Cardiac muscle cell (in vitro differentiated cells and primary cell): Measurements from ENCODE around the gene DUSP5. TPM values are rescaled to one million over a fixed set of nuclear protein-coding genes. Genes with fewer than 3 reads are reported as not detected.
A peak's percentile ranks its signal among the peaks of the same experiment; 100 is the strongest.

Source experiments
- DNase-seq, 2 donors: peaks; one replicate each; pipeline versions ENCODE4 v3.0.0 to v3.0.0-alpha.2; 2010 to 2017; ENCODE audit warnings: low read depth in 1 of 2, low spot score in 1 of 2
- H3K27ac ChIP-seq: fragments of 200-600 bp; sonication (generic); 2 replicates; pipeline ENCODE4 v1.5.1; 2016
- H3K27me3 ChIP-seq: fragments of 200-600 bp; sonication (generic); 2 replicates; pipeline ENCODE4 v1.6.0; 2016; ENCODE audit warnings: control low read depth
- H3K36me3 ChIP-seq: fragments of 200-600 bp; sonication (generic); 2 replicates; pipeline ENCODE4 v1.5.1; 2016; ENCODE audit warnings: control low read depth
- H3K4me1 ChIP-seq: fragments of 200-600 bp; sonication (generic); 2 replicates; pipeline ENCODE4 v1.8.1; 2017; ENCODE audit warnings: low read depth, mild to moderate bottlenecking, mixed run types
- H3K4me3 ChIP-seq: fragments of 200-600 bp; sonication (generic); 2 replicates; pipeline ENCODE4 v1.5.1; 2016; ENCODE audit warnings: mild to moderate bottlenecking
- H3K9me3 ChIP-seq: fragments of 200-600 bp; sonication (generic); 2 replicates; pipeline ENCODE4 v1.5.1; 2017; ENCODE audit warnings: low read depth, mild to moderate bottlenecking, control low read depth
- CTCF ChIP-seq: IDR thresholded peaks from 2 replicates; pipeline ENCODE4 v1.5.1; 2012; ENCODE audit warnings: low read depth, mild to moderate bottlenecking, low read length
- polyA plus RNA-seq: library from polyadenylated mRNA; unstranded; fragments of >200 nt; fragmentation: Nextera tagmentation; extraction: Ambion mirVana; gene quantifications from 2 replicates; pipeline ENCODE4 v1.2.1, GENCODE V29; 2016
- total RNA-seq: library from RNA; depleted of rRNA; stranded (reverse); fragments of >200 nt; gene quantifications from 2 replicates; pipeline ENCODE4 v1.2.3, GENCODE V29; 2016

The DUSP5 gene
- total and polyA plus RNA-seq, 2 experiments from 2014 or later: 64.1 to 82.1 TPM

GRCh38 chr10:110494532-110494931 lies 3.2 kb upstream of the DUSP5 start:
- Histone ChIP-seq H3K27ac (no peak overlapping the region), H3K36me3 (no peaks in the 10 kb centered on the region), H3K4me3 (no peak overlapping the region), H3K4me1 (peaks cover 21% of the 10 kb centered on the region), H3K9me3 (no peaks in the 10 kb centered on the region), H3K27me3 (no peaks in the 10 kb centered on the region)
- DNase-seq: no peak
- no peak for TF ChIP-seq CTCF

GRCh38 chr10:110495731-110496552 lies 1.8 kb upstream of the DUSP5 start:
- peaks cover 24% of the 10 kb centered on the region for H3K4me1 ChIP-seq
- H3K27ac ChIP-seq: peak overlapping the region; percentile 91
- no peaks in the 10 kb centered on the region for H3K27me3 ChIP-seq
- TF ChIP-seq CTCF: no peak
- H3K36me3 ChIP-seq: no peaks in the 10 kb centered on the region
- H3K4me3 ChIP-seq: peak overlapping the region; percentile 59
- no peaks in the 10 kb centered on the region for H3K9me3 ChIP-seq
- DNase-seq: peak in 1 of 2 donors; percentile 94

GRCh38 chr10:110496553-110497437 lies 912 bp upstream of the DUSP5 start:
- Histone ChIP-seq H3K36me3 (no peaks in the 10 kb centered on the region), H3K27me3 (no peaks in the 10 kb centered on the region), H3K9me3 (no peaks in the 10 kb centered on the region), H3K4me3 (peak overlapping the region; percentile 59), H3K4me1 (peaks cover 30% of the 10 kb centered on the region), H3K27ac (peak overlapping the region; percentile 91)
- no peak for DNase-seq
- TF ChIP-seq CTCF: no peak

GRCh38 chr10:110498087-110498981 lies 627 bp downstream of the DUSP5 start:
- H3K27me3 ChIP-seq: no peaks in the 10 kb centered on the region
- H3K4me3 ChIP-seq: peak overlapping the region; percentile 59
- DNase-seq: peak; percentile 69 to 73
- no peaks in the 10 kb centered on the region for H3K9me3 ChIP-seq
- peaks cover 39% of the 10 kb centered on the region for H3K4me1 ChIP-seq
- TF ChIP-seq CTCF: peak; percentile 9
- peaks cover 5% of the 10 kb centered on the region for H3K36me3 ChIP-seq
- peak overlapping the region; percentile 91 for H3K27ac ChIP-seq
